HUES48 (cell line): ENCODE results near the gene DPH1.
A peak's percentile ranks its signal among the peaks of the same experiment; 100 is the strongest.

Source experiments
- H3K27ac ChIP-seq: one replicate; pipeline ENCODE4 v1.7.0; 2013; ENCODE audit warnings: low read depth, low read length, inconsistent platforms
- H3K27me3 ChIP-seq: 2 replicates; pipeline ENCODE4 v1.6.1; 2013; ENCODE audit warnings: mild to moderate bottlenecking, low read length; ENCODE audit not compliant: control insufficient read depth, insufficient read depth
- H3K36me3 ChIP-seq: 2 replicates; pipeline ENCODE4 v1.6.1; 2013; ENCODE audit warnings: low read length; ENCODE audit not compliant: control insufficient read depth, insufficient read depth
- H3K4me1 ChIP-seq: 2 replicates; pipeline ENCODE4 v1.6.1; 2013; ENCODE audit warnings: mild to moderate bottlenecking, low read length; ENCODE audit not compliant: control insufficient read depth, insufficient read depth
- H3K4me3 ChIP-seq: 2 replicates; pipeline ENCODE4 v1.5.1; 2013; ENCODE audit warnings: mild to moderate bottlenecking, low read depth, low read length
- H3K9ac ChIP-seq: 2 replicates; pipeline ENCODE4 v1.6.1; 2013; ENCODE audit warnings: mild to moderate bottlenecking, low read depth, low read length, moderate library complexity
- H3K9me3 ChIP-seq: 2 replicates; pipeline ENCODE4 v1.6.1; 2013; ENCODE audit warnings: low read length; ENCODE audit not compliant: control insufficient read depth, insufficient read depth

The DPH1 gene

DNA sequence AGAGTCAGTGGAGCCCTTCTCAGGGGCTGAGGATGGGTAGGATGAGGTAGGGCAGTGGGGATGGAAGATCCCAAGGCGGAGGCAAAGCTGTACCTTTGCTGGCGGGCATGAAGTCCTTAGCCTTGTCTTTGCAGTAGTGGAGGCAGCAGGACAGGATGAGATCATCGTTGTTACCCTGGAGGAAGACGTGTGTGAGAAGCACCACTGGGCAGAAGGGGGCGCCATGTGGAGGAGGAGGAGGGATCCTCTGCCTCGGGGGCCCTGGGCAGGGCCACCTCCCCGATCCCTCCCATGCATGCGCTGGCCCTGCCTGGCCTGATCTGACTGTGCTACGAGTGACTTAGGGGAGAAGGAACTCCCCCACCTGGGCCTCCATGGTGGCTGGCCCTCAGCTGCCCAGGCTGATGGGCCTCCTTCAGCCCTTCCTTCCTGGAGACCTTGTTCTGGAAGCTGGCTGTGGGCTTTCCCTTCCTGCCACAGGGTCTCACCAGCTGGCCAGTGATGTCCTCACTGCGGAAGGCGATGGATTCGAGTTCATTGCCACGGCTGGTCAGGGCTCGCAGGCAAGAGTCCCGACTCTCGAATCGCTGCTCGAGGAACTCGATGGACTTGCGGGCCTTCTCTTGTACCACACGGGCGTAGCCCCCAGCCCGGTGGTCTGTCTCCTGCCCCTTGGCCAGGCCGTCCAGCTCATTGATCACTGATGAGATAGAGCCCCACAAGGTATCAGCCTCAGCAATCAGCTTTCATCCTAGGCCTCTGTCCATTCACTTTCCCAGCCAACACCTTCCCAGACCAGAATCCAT lies 35.2 kb downstream of the DPH1 start:
- Histone ChIP-seq H3K36me3 (peaks cover 10% of the 10 kb centered on the region; the same call in 1 of the 2 replicates), H3K4me1 (peaks cover 14% of the 10 kb centered on the region), H3K27ac (no peak overlapping the region)

DNA sequence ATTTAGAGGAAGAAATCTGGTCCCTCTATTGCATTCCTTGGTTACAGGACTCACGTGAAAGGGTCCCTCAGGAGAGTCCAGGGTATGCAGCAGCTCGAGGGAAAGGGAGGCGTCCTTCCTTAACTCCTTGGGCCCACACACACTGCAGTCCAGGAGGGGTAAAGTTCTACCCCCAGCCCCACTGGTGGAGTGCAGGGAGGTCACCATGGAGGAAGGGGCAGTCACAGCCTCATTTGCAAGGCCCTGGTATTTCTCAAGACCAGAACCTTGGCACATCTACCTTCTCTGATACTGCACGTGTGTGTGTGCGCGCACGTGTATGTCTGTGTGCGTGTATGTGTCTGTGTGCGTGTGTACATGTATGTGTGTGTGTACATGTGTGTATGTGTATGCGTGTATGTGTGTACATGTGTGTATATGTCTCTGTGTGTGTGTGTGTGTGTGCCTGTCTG lies 36.0 kb downstream of the DPH1 start:
- Histone ChIP-seq H3K27ac (no peak overlapping the region), H3K9ac (no peak overlapping the region), H3K4me1 (peaks cover 14% of the 10 kb centered on the region), H3K27me3 (no peaks in the 10 kb centered on the region), H3K4me3 (no peak overlapping the region), H3K36me3 (peaks cover 10% of the 10 kb centered on the region; the same call in 1 of the 2 replicates), H3K9me3 (no peaks in the 10 kb centered on the region)

More for the DNA sequence above, 35.2 kb downstream of the DPH1 start:
- Histone ChIP-seq H3K27me3 (peaks cover 2% of the 10 kb centered on the region; the same call in 1 of the 2 replicates), H3K4me3 (no peak overlapping the region), H3K9ac (no peak overlapping the region), H3K9me3 (no peaks in the 10 kb centered on the region)

DNA sequence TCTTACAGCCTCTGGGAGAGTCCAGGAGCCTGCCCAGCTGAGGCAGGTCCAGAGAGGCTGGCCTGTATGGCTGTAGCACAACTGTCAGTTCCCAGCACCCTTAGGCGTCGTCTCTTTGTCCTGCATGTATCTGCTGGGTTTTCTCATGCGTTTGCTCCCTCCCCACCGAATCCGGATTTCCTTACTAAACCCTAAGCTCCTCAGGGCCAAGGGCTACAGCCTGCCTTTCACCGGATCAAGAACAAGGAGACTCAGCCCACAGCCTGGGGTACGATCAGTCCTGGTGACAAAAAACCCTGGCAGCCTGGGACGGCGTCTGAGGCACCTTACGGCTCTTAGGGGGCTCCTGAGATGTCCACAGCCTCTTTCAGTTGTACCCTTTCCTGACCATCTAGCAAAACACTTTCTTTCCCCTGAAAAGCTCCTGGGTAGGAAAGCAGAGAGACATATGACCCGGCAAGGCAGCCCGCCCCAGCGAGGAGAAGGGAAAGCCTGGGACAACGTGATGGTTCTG lies 37.2 kb downstream of the DPH1 start:
- no peaks in the 10 kb centered on the region for H3K9me3 ChIP-seq
- H3K4me3 ChIP-seq, result no peak overlapping the region
- no peaks in the 10 kb centered on the region for H3K27me3 ChIP-seq
- peaks cover 13% of the 10 kb centered on the region for H3K4me1 ChIP-seq
- peaks cover 15% of the 10 kb centered on the region; the same call in 1 of the 2 replicates for H3K36me3 ChIP-seq
- no peak overlapping the region for H3K9ac ChIP-seq
- H3K27ac ChIP-seq, result no peak overlapping the region

DNA sequence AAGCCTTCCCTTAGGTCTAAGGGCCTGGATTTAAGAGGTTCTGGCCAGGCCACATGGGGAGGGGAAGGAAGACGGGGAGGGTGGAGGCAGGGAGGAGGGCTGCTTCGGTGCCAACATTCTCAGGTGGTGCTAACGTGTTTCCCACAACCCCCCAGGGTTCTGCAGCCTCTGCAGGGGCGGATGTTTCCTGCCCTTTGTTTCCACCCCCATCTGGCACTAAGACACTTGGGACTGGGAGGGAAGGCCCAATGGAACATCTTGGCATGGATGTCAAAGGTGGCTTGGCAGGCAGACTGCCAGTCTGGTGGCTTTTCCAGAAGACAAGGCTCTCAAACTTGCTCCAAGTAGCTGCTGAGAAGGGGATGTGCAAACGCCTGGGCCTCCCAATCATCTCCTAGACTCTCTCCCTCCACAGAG lies 37.7 kb downstream of the DPH1 start:
- Histone ChIP-seq H3K27ac (no peak overlapping the region), H3K9me3 (no peaks in the 10 kb centered on the region), H3K36me3 (peaks cover 20% of the 10 kb centered on the region; the same call in 1 of the 2 replicates), H3K4me1 (peaks cover 8% of the 10 kb centered on the region), H3K4me3 (no peak overlapping the region), H3K9ac (no peak overlapping the region), H3K27me3 (no peaks in the 10 kb centered on the region)

DNA sequence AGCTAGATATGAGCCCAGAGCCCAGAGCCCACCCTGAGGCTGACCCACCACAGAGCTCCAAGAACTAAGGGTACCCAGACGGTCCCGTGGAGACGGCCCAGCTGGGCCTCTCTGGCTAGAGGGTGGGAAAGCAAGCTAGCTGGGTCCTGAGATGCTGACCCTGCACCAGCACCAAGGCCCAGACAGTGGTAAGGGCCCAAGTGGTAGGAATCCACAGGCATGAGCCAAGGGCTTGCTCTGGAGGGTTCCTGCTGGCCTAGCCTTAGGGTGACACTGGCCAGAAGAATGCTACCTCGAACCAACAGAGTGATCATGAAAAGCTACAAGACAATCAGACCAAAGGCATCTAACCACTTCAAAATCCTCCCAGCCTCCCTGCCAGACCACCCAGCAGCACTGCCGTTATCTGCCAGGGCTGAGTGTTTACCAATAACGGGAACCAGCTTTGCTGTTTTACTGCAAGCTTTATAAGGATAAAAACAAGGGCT lies 38.1 kb downstream of the DPH1 start:
- Histone ChIP-seq H3K9me3 (no peaks in the 10 kb centered on the region), H3K9ac (no peak overlapping the region), H3K4me3 (no peak overlapping the region), H3K27me3 (no peaks in the 10 kb centered on the region), H3K36me3 (peaks cover 21% of the 10 kb centered on the region; the same call in 1 of the 2 replicates), H3K27ac (no peak overlapping the region), H3K4me1 (peaks cover 4% of the 10 kb centered on the region)

DNA sequence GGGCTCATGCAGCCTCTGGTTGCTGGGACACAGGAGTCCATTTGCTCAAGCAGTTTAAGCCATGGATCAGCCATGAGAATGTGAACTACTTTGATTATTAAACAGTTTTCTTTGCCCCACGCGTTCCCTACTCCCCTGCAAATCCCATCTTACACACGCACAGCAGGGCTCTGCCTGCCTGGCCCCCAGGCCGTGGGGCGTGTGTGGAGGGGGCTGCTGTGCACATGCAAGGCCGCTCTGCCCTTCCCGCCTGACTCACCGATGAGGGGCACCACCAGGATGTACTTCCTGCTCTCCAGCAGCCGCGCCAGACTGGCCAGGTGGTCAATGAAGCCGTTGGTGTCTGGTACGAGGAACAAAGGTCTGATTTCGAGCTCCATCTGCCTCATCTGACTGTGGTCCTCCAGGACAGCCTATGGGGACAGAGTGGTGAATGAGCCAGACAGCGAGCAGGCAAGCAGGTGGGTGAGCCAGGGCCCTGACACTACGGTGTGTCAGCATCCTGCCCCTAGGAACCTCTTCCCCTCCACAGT lies 38.6 kb downstream of the DPH1 start:
- Histone ChIP-seq H3K9me3 (no peaks in the 10 kb centered on the region), H3K36me3 (peaks cover 21% of the 10 kb centered on the region; the same call in 1 of the 2 replicates), H3K9ac (no peak overlapping the region), H3K27ac (no peak overlapping the region), H3K4me1 (no peaks in the 10 kb centered on the region), H3K27me3 (no peaks in the 10 kb centered on the region), H3K4me3 (no peak overlapping the region)

DNA sequence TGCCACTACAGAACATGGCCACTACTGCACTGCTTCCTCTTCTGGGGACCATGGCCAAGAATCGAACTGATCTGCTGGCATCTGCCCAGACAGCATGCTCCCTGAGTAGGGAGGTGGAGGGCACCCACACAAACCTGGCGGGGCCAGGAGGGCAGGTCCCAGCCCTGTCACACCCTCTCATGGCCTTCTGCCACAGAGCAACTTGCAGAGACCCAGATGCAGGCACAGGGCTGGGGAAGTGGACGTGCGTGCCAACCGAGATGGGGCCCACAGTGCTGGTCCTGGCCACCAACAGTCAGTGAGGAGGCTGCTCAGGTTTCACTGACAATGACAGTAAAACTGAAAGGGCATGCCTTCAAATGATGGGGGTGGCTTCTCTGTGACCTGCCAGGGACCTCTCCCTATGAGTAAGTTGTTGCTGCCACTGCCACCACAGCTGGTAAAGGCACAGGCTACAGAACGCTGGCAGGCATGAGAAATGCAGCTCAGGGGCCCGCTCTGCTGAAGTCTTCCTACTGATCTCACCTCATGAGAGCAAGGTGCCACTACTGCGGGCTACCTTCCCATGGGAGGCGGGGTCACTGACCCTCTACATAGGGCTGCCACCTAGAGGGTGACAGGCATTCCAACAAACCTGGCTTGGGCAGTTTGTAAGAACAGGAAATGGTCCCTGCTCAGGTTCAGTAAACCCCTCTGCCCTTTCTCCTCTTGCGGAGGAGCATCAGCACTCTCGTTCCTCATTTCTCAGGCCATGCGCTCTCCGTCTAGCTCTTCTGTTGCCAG lies 40.5 kb downstream of the DPH1 start:
- Histone ChIP-seq H3K4me3 (no peak overlapping the region), H3K36me3 (peaks cover 18% of the 10 kb centered on the region; the same call in 1 of the 2 replicates), H3K27ac (no peak overlapping the region), H3K9me3 (no peaks in the 10 kb centered on the region), H3K4me1 (no peaks in the 10 kb centered on the region), H3K9ac (no peak overlapping the region), H3K27me3 (no peaks in the 10 kb centered on the region)

DNA sequence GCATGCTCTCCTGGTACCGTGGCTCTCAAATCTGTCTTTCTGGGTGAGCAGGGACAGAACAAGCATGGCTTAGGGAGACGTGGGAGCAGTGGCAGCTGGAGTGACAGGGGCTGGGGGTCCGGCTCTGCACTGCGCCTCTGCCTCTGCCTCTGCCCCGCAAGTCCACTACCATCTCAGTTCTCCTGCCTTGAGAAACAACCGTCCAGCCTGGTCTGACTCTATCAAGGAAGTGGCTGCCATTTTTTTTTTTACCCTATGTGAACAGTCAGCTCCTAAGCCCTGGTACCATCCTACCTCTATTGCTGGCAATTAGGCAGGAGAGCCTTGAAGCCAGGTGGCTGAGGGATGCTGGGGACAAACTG lies 41.1 kb downstream of the DPH1 start:
- Histone ChIP-seq H3K27me3 (no peaks in the 10 kb centered on the region), H3K9me3 (no peaks in the 10 kb centered on the region), H3K9ac (no peak overlapping the region), H3K27ac (no peak overlapping the region), H3K36me3 (peaks cover 17% of the 10 kb centered on the region; the same call in 1 of the 2 replicates), H3K4me3 (no peak overlapping the region), H3K4me1 (no peaks in the 10 kb centered on the region)

DNA sequence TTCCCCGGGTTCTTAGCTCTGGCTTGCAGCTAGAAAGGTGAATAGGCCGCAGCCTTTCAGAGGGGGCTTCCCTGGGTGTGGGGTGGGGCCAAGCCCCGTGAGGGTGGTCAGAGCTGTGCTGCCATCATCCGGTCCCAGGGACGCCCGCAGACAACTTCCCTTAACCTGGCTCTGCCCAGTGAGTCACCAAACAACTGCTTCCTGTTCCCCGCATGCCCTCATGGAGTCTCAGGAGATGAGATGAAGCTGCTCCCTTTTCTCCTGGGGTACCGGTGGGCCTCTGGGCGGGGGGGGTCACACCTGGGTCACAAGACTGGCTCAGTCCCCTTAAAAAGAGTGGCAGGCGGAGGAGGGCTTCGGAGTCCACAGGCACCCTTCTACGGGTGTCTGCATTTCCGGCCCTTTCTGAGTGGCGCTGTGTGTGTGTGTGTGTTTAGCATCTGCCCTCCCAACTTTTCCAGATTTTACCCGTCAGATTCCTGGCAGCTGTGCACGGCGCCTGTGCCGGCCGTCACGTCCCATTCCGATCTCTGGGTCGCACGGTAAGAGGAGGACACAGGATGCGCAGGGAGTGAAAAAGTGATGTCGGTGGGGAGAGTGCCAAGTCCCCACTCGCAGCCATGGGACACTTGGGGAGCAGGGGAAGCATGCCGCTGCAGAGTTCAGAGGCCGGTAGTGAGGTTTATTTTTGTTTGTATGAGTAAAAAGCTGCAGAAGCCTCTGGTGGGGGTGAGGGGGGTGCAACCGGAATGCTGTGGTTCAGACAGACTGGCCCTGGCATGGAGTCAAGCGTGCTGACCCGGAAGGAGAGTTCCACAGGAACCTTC lies 41.7 kb downstream of the DPH1 start:
- Histone ChIP-seq H3K27ac (no peak overlapping the region), H3K9ac (no peak overlapping the region), H3K36me3 (peaks cover 12% of the 10 kb centered on the region; the same call in 1 of the 2 replicates), H3K27me3 (no peaks in the 10 kb centered on the region), H3K4me1 (no peaks in the 10 kb centered on the region), H3K9me3 (no peaks in the 10 kb centered on the region), H3K4me3 (no peak overlapping the region)

DNA sequence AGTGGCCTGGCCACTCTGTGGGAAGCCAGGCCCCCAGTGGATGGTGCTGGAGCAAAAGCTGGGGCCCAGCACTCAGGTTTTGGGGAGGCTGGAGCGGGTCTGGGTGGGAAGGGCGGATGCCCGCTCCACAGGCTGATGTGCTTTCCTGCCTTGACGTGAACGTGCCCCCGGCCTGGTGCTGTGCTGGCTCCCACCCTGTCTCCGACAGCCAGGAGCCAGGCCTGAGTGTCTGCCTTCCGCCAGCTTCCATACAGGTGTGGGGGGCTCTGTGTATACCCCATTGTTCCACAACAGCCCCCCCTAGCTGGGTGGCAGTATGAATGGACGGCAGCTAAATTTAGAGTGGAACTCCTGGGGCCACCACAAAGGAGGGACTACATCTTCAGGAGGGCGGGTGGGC lies 45.0 kb downstream of the DPH1 start:
- H3K27ac ChIP-seq, result peak overlapping the region; percentile 1
- H3K9ac ChIP-seq, result no peak overlapping the region
- H3K36me3 ChIP-seq, result peaks cover 24% of the 10 kb centered on the region; the same call in 1 of the 2 replicates
- H3K27me3 ChIP-seq, result no peaks in the 10 kb centered on the region
- H3K4me1 ChIP-seq, result no peaks in the 10 kb centered on the region
- H3K9me3 ChIP-seq, result no peaks in the 10 kb centered on the region
- no peak overlapping the region for H3K4me3 ChIP-seq
